Measurements from ENCODE around the gene MFAP5.

The MFAP5 gene

GRCh38 chr12:8677362-8677761, 14.7 kb upstream of the MFAP5 start:
- TF ChIP-seq CTCF (IDR thresholded peaks at IDR 0.05; ENCODE audit: control insufficient read depth, extremely low read depth, insufficient read depth): no peak
- no peak for DNase-seq (ENCODE audit: low read depth)
- no peak overlapping the region for H3K4me3 ChIP-seq (ENCODE audit: low read depth, low read length)

- no peak for DNase-seq (ENCODE audit: low read depth)
- no peak for TF ChIP-seq CTCF (IDR thresholded peaks at IDR 0.05; ENCODE audit: control insufficient read depth, extremely low read depth, insufficient read depth)
- no peak overlapping the region for H3K4me3 ChIP-seq (ENCODE audit: low read depth, low read length)
These were observed 14.0 kb upstream of the MFAP5 start for GRCh38 chr12:8676651-8677050.

GRCh38 chr12:8675591-8676036, 13.0 kb upstream of the MFAP5 start:
- no peak overlapping the region for H3K4me3 ChIP-seq (ENCODE audit: low read depth, low read length)
- no peak for DNase-seq (ENCODE audit: low read depth)
- TF ChIP-seq CTCF (IDR thresholded peaks at IDR 0.05; ENCODE audit: control insufficient read depth, extremely low read depth, insufficient read depth): no peak

GRCh38 chr12:8672381-8672780, 9.8 kb upstream of the MFAP5 start:
- H3K4me3 ChIP-seq (ENCODE audit: low read depth, low read length): no peak overlapping the region
- TF ChIP-seq CTCF (IDR thresholded peaks at IDR 0.05; ENCODE audit: control insufficient read depth, extremely low read depth, insufficient read depth): no peak
- DNase-seq (ENCODE audit: low read depth): no peak

GRCh38 chr12:8668441-8668840, 5.8 kb upstream of the MFAP5 start:
- TF ChIP-seq CTCF (IDR thresholded peaks at IDR 0.05; ENCODE audit: control insufficient read depth, extremely low read depth, insufficient read depth): no peak
- H3K4me3 ChIP-seq (ENCODE audit: low read depth, low read length): no peak overlapping the region
- DNase-seq (ENCODE audit: low read depth): no peak

- no peak for TF ChIP-seq CTCF (IDR thresholded peaks at IDR 0.05; ENCODE audit: control insufficient read depth, extremely low read depth, insufficient read depth)
- no peak overlapping the region for H3K4me3 ChIP-seq (ENCODE audit: low read depth, low read length)
- no peak for DNase-seq (ENCODE audit: low read depth)
These were observed 4.6 kb upstream of the MFAP5 start for GRCh38 chr12:8667270-8667669.

GRCh38 chr12:8665759-8666158, 3.1 kb upstream of the MFAP5 start:
- no peak for TF ChIP-seq CTCF (IDR thresholded peaks at IDR 0.05; ENCODE audit: control insufficient read depth, extremely low read depth, insufficient read depth)
- peak; percentile 62 for DNase-seq (ENCODE audit: low read depth)
- no peak overlapping the region for H3K4me3 ChIP-seq (ENCODE audit: low read depth, low read length)
